Smooth muscle cell (in vitro differentiated cells): ENCODE results near the gene RAB6B. TPM values are rescaled to one million over a fixed set of nuclear protein-coding genes. Genes with fewer than 3 reads are reported as not detected.

Source experiments
- DNase-seq: peaks from one replicate; lab custom pipeline; 2025; ENCODE audit not compliant: unreplicated experiment; lab: John Stamatoyannopoulos, UW
- H2AFZ ChIP-seq: fragments of 200-600 bp; sonication (generic); 2 replicates; pipeline ENCODE4 v1.6.0; 2016; ENCODE audit warnings: antibody characterized with exemption, low read depth, mild to moderate bottlenecking
- H3F3A ChIP-seq: fragments of 200-600 bp; sonication (generic); 2 replicates; pipeline ENCODE4 v1.6.0; 2017; ENCODE audit warnings: antibody characterized with exemption, low read depth
- H3K27ac ChIP-seq: fragments of 200-600 bp; sonication (generic); 2 replicates; pipeline ENCODE4 v1.5.1; 2016; ENCODE audit warnings: low read depth, mild to moderate bottlenecking
- H3K27me3 ChIP-seq: fragments of 200-600 bp; sonication (generic); 2 replicates; pipeline ENCODE4 v1.6.1; 2016; ENCODE audit warnings: low read depth, mild to moderate bottlenecking
- H3K36me3 ChIP-seq: fragments of 200-600 bp; sonication (generic); 2 replicates; pipeline ENCODE4 v1.5.1; 2016; ENCODE audit warnings: low read depth
- H3K4me1 ChIP-seq: fragments of 200-600 bp; sonication (generic); 2 replicates; pipeline ENCODE4 v1.5.1; 2016; ENCODE audit warnings: low read depth
- H3K4me2 ChIP-seq: fragments of 200-600 bp; sonication (generic); 2 replicates; pipeline ENCODE4 v1.6.0; 2016; ENCODE audit warnings: mild to moderate bottlenecking
- H3K4me3 ChIP-seq: fragments of 200-600 bp; sonication (generic); 2 replicates; pipeline ENCODE4 v1.5.1; 2016; ENCODE audit warnings: mild to moderate bottlenecking
- H3K79me2 ChIP-seq: fragments of 200-600 bp; sonication (generic); 2 replicates; pipeline ENCODE4 v1.6.0; 2016; ENCODE audit warnings: low read depth, mild to moderate bottlenecking
- H3K9ac ChIP-seq: fragments of 200-600 bp; sonication (generic); 2 replicates; pipeline ENCODE4 v1.6.0; 2016; ENCODE audit warnings: low read depth
- H3K9me3 ChIP-seq: fragments of 200-600 bp; sonication (generic); replicated peaks from 2 replicates; pipeline ENCODE4 v1.5.1; 2016; ENCODE audit warnings: low read depth
- H4K20me1 ChIP-seq: fragments of 200-600 bp; sonication (generic); 2 replicates; pipeline ENCODE4 v1.6.0; 2016; ENCODE audit warnings: low read depth
- WGBS: methylation state at CpG from one replicate; pipeline ENCODE4 v1.1.7; 2016; ENCODE audit warnings: low lambda C conversion rate; 5-methylcytosine and 5-hydroxymethylcytosine counted together
- polyA plus RNA-seq: library from polyadenylated mRNA; unstranded; fragments of >200 nt; fragmentation: Nextera tagmentation; extraction: Ambion mirVana; gene quantifications from 2 replicates; pipeline ENCODE4 v1.2.1, GENCODE V29; 2016
- total RNA-seq: library from RNA; depleted of rRNA; stranded (reverse); fragments of >200 nt; gene quantifications from 2 replicates; pipeline ENCODE4 v1.2.3, GENCODE V29; 2014
- TF ChIP-seq, protein P1 (sequence below): fragments of 200-600 bp; sonication (generic); IDR thresholded peaks from 2 replicates; pipeline ENCODE4 v1.5.1; 2017; ENCODE audit warnings: borderline replicate concordance, mild to moderate bottlenecking, antibody characterized with exemption; ENCODE audit not compliant: insufficient read depth, poor library complexity, severe bottlenecking

The RAB6B gene
- total and polyA plus RNA-seq, 2 experiments from 2014 or later, result 1.2 to 2.0 TPM

DNA sequence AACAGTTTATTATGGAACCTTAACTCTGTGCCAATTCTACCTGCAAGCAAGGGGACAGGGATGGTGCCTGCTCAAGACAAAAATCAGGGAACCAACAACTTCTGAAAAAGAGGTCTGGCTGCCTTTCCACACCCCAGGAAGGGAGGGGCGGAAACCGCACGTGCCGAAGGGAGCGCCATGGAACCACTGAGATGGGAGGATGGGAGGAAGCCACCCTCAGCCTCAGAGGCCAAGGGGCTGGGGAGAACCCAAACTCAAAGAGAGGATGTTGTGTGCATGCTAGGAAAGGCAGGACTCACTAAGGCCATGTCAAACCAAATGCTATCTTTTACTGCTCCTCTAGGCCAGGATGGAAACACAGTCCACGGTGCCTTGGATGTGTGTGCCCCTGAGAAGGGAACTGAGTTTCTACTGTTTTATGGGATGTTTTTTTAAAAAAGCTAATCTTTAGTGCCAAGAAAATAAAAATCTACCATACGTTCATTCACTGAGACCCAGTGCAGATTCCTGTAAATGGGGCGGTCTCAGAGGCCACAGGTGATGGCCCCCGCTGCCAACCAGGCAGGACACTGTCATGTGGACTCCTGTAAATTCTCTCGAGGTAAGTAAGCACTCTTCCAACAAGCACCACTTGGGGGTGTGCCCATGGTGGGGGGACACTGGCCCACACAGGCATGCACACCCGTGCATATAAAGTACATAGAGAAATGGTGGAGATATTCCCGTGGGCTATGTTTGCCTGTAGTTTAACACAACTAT lies 69.5 kb downstream of the RAB6B start:
- no peak overlapping the region for H3K4me3 ChIP-seq
- DNase-seq, result no peak
- H3F3A ChIP-seq, result no peaks in the 10 kb centered on the region
- no peaks in the 10 kb centered on the region for H3K9me3 ChIP-seq
- no peak overlapping the region for H3K9ac ChIP-seq
- no peak overlapping the region for H2AFZ ChIP-seq
- no peak overlapping the region for H3K27ac ChIP-seq
- H3K79me2 ChIP-seq, result no peaks in the 10 kb centered on the region
- peaks cover 11% of the 10 kb centered on the region for H4K20me1 ChIP-seq
- H3K27me3 ChIP-seq, result no peaks in the 10 kb centered on the region
- no peak overlapping the region for H3K4me2 ChIP-seq
- no peaks in the 10 kb centered on the region for H3K36me3 ChIP-seq
- TF ChIP-seq, protein P1, sequence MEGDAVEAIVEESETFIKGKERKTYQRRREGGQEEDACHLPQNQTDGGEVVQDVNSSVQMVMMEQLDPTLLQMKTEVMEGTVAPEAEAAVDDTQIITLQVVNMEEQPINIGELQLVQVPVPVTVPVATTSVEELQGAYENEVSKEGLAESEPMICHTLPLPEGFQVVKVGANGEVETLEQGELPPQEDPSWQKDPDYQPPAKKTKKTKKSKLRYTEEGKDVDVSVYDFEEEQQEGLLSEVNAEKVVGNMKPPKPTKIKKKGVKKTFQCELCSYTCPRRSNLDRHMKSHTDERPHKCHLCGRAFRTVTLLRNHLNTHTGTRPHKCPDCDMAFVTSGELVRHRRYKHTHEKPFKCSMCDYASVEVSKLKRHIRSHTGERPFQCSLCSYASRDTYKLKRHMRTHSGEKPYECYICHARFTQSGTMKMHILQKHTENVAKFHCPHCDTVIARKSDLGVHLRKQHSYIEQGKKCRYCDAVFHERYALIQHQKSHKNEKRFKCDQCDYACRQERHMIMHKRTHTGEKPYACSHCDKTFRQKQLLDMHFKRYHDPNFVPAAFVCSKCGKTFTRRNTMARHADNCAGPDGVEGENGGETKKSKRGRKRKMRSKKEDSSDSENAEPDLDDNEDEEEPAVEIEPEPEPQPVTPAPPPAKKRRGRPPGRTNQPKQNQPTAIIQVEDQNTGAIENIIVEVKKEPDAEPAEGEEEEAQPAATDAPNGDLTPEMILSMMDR, result no peak
- H3K4me1 ChIP-seq, result no peaks in the 10 kb centered on the region
- 95% methylated on average over 12 of the region's 12 CpGs for WGBS

DNA sequence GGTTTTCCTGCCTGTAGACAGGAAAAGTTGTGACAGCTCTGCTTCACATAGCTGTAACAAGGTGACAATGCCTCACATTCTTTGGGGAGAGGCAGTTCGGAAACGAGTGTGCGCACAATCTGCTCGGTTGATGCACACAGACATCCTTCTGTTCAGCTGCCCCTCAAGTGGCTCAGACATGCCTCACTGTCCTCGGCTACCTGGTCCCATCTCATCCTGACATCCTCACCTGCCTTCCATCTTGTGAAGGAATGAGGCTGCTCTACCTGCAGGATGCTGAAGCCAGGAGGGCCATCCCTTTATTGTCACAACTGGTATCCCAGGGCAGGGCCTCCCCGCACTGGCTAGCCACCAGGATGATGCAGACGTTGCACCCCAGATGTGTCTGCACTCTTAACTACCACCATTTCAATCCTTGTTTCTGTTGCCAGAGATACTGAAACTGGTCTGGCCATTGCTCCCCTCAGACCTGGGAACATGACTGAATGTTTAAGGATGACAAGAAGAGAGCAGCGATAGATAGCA lies 70.7 kb downstream of the RAB6B start:
- no peaks in the 10 kb centered on the region for H3K9me3 ChIP-seq
- no peak overlapping the region for H3K4me3 ChIP-seq
- H3K4me1 ChIP-seq, result no peaks in the 10 kb centered on the region
- DNase-seq, result no peak
- no peak overlapping the region for H2AFZ ChIP-seq
- no peak overlapping the region for H3K27ac ChIP-seq
- no peak overlapping the region for H3K9ac ChIP-seq
- H3K36me3 ChIP-seq, result peaks cover 4% of the 10 kb centered on the region
- WGBS, result 97% methylated on average over 8 of the region's 8 CpGs
- H3K4me2 ChIP-seq, result no peak overlapping the region
- no peaks in the 10 kb centered on the region for H3K79me2 ChIP-seq
- H3F3A ChIP-seq, result no peaks in the 10 kb centered on the region
- H3K27me3 ChIP-seq, result no peaks in the 10 kb centered on the region
- peaks cover 11% of the 10 kb centered on the region for H4K20me1 ChIP-seq
- TF ChIP-seq, protein P1, result no peak

DNA sequence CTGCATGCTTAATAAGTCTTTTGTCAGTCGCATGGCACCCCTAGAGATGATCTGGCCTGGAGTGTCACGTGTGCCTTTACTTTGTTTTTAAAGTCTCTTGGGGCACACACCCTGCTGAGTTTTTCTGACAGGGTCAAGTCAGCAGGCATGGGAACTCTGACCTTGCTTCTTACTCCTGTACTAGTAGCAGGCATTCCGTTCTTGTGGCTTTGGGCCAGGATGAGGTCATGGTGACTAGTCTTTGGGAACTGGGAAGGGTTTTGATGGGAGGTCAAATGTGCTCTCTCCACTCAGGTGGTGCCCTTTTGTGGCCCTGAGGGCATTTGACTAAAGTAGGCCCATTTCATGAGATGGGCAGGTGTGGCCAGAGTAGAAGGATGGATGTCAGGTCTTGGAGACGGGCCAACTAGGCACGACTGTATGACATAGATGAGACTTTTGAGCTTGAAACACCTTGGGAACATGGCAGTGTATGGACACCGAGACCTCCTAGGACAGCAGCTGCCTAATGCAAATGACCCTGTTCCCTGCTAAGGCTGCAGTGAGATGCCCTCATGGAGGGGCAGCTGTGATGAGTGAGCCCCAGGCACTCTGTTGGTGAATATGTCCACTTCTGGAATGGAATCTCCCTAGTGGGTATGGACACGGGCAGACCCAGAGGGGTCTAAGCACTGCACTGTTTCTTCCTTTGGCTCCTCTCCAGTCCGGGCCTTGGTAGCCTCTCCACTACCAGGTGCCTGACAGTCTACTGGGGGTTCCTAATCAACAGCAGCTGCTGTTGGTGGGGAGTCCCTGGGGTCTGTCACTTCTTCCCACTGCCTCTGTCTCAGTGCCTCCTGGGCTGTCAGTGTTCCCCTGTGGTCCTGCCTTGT lies 73.7 kb downstream of the RAB6B start:
- no peak overlapping the region for H3K27ac ChIP-seq
- H3K27me3 ChIP-seq, result no peaks in the 10 kb centered on the region
- no peaks in the 10 kb centered on the region for H3F3A ChIP-seq
- no peaks in the 10 kb centered on the region for H3K4me1 ChIP-seq
- DNase-seq, result no peak
- H3K79me2 ChIP-seq, result no peaks in the 10 kb centered on the region
- TF ChIP-seq, protein P1, result peak; percentile 10
- H3K9me3 ChIP-seq, result no peaks in the 10 kb centered on the region
- H3K4me2 ChIP-seq, result no peak overlapping the region
- WGBS, result 88% methylated on average over 8 of the region's 8 CpGs
- peaks cover 15% of the 10 kb centered on the region for H3K36me3 ChIP-seq
- H2AFZ ChIP-seq, result no peak overlapping the region
- peaks cover 29% of the 10 kb centered on the region for H4K20me1 ChIP-seq
- H3K4me3 ChIP-seq, result no peak overlapping the region
- H3K9ac ChIP-seq, result no peak overlapping the region
